ENCODE measurements around the gene HIVEP2.

Gene HIVEP2

GRCh38 chr6:142914937-142915697, 29.9 kb downstream of the HIVEP2 start:
- no peak for DNase-seq (ENCODE audit: low read depth in 2 of 2)

GRCh38 chr6:142914369-142914768, 30.6 kb downstream of the HIVEP2 start:
- DNase-seq (ENCODE audit: low read depth in 2 of 2): no peak

- DNase-seq (ENCODE audit: low read depth in 2 of 2): peak; percentile 49 to 54
These were observed 31.4 kb downstream of the HIVEP2 start for GRCh38 chr6:142913511-142914047.

- no peak for DNase-seq (ENCODE audit: low read depth in 2 of 2)
These were observed 31.9 kb downstream of the HIVEP2 start for GRCh38 chr6:142913036-142913510.

- no peak for DNase-seq (ENCODE audit: low read depth in 2 of 2)
These were observed 32.9 kb downstream of the HIVEP2 start for GRCh38 chr6:142912125-142912524.

GRCh38 chr6:142911430-142911829, 33.5 kb downstream of the HIVEP2 start:
- no peak for DNase-seq (ENCODE audit: low read depth in 2 of 2)

GRCh38 chr6:142909686-142910085, 35.3 kb downstream of the HIVEP2 start:
- DNase-seq (ENCODE audit: low read depth in 2 of 2): no peak

GRCh38 chr6:142908235-142908634, 36.7 kb downstream of the HIVEP2 start:
- no peak for DNase-seq (ENCODE audit: low read depth in 2 of 2)

- DNase-seq (ENCODE audit: low read depth in 2 of 2): no peak
These were observed 37.4 kb downstream of the HIVEP2 start for GRCh38 chr6:142907544-142907943.

- DNase-seq (ENCODE audit: low read depth in 2 of 2): no peak
These were observed 38.0 kb downstream of the HIVEP2 start for GRCh38 chr6:142906945-142907470.

GRCh38 chr6:142903812-142904211, 41.2 kb downstream of the HIVEP2 start:
- no peak for DNase-seq (ENCODE audit: low read depth in 2 of 2)

GRCh38 chr6:142902636-142903053, 42.3 kb downstream of the HIVEP2 start:
- no peak for DNase-seq (ENCODE audit: low read depth in 2 of 2)

GRCh38 chr6:142901611-142902010, 43.4 kb downstream of the HIVEP2 start:
- DNase-seq (ENCODE audit: low read depth in 2 of 2): no peak

GRCh38 chr6:142900227-142900971, 44.6 kb downstream of the HIVEP2 start:
- DNase-seq (ENCODE audit: low read depth in 2 of 2): no peak

- DNase-seq (ENCODE audit: low read depth in 2 of 2): no peak
These were observed 45.8 kb downstream of the HIVEP2 start for GRCh38 chr6:142898927-142899895.

GRCh38 chr6:142897659-142898058, 47.3 kb downstream of the HIVEP2 start:
- no peak for DNase-seq (ENCODE audit: low read depth in 2 of 2)

- DNase-seq (ENCODE audit: low read depth in 2 of 2): no peak
These were observed 48.2 kb downstream of the HIVEP2 start for GRCh38 chr6:142896732-142897131.

- no peak for DNase-seq (ENCODE audit: low read depth in 2 of 2)
These were observed 51.9 kb downstream of the HIVEP2 start for GRCh38 chr6:142893088-142893487.

- no peak for DNase-seq (ENCODE audit: low read depth in 2 of 2)
These were observed 52.5 kb downstream of the HIVEP2 start for GRCh38 chr6:142892254-142893021.

- DNase-seq (ENCODE audit: low read depth in 2 of 2): no peak
These were observed 53.5 kb downstream of the HIVEP2 start for GRCh38 chr6:142891454-142891853.

- no peak for DNase-seq (ENCODE audit: low read depth in 2 of 2)
These were observed 56.5 kb downstream of the HIVEP2 start for GRCh38 chr6:142888456-142888855.
